ENCODE results near the gene CLDN24.

- TF ChIP-seq JUN (CRISPR knock-in tag; IDR thresholded peaks at IDR 0.05) = no peak
- TF ChIP-seq CTCF (IDR thresholded peaks at IDR 0.05) = no peak
These were observed 6.6 kb upstream of the CLDN24 start for GRCh38 chr4:183328832-183329231.
